HFF-Myc (cell line): ENCODE data around the gene EYA3.

Experiments
- DNase-seq: peaks from one replicate; pipeline ENCODE4 v3.0.0-alpha.2; 2011; ENCODE audit warnings: low read depth; ENCODE audit errors: extremely low read depth
- H3K4me3 ChIP-seq: replicated peaks from 2 replicates; pipeline ENCODE4 v1.5.1; 2011; ENCODE audit warnings: low read depth, mild to moderate bottlenecking, control low read depth, low read length
- TF ChIP-seq, protein P1 (sequence below): IDR thresholded peaks from 2 replicates; pipeline ENCODE4 v1.5.1; 2012; ENCODE audit warnings: mild to moderate bottlenecking, low read depth, low read length, control low read depth; ENCODE audit errors: missing control alignments

EYA3 gene

DNA sequence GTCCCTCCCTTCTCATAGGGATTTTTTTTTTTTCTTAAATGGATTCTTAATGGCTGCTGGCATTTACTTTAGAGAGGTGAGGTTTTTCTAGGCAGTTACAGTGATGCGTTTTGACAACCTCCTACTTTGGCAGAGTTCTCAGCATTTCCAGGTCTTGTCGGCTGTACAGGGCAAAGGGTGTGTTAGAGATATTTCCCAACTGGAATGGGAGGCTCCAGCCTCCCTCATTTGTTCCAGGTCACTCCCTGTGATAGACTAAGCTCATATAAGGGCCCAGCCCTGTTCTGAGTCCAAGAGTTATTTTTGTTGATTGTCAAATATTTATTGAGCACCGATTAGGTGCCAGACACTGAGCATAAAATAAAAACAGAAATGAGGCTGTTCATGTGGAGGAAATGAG is 136.3 kb downstream of the EYA3 start:
- DNase-seq = no peak
- H3K4me3 ChIP-seq = no peak overlapping the region
- TF ChIP-seq, protein P1, sequence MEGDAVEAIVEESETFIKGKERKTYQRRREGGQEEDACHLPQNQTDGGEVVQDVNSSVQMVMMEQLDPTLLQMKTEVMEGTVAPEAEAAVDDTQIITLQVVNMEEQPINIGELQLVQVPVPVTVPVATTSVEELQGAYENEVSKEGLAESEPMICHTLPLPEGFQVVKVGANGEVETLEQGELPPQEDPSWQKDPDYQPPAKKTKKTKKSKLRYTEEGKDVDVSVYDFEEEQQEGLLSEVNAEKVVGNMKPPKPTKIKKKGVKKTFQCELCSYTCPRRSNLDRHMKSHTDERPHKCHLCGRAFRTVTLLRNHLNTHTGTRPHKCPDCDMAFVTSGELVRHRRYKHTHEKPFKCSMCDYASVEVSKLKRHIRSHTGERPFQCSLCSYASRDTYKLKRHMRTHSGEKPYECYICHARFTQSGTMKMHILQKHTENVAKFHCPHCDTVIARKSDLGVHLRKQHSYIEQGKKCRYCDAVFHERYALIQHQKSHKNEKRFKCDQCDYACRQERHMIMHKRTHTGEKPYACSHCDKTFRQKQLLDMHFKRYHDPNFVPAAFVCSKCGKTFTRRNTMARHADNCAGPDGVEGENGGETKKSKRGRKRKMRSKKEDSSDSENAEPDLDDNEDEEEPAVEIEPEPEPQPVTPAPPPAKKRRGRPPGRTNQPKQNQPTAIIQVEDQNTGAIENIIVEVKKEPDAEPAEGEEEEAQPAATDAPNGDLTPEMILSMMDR = no peak

DNA sequence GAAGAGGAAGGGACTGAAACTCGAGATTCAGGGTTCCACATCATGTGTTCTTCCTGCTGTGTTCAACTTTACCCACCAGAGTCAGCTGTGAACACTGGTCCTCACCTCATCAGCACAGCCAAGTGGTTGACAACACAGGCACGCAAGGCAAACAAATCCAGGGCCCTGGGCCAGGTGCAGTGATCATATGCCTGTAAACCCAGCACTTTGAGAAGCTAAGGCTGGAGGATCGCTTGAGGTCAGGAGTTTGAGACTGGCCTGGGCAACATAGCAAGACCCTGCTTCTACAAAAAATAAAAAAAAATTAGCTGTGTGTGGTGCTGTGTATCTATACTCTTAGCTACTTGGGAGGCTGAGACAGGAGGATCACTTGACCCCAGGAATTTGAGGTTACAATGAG is 137.0 kb downstream of the EYA3 start:
- no peak overlapping the region for H3K4me3 ChIP-seq
- TF ChIP-seq, protein P1 = no peak
- no peak for DNase-seq

DNA sequence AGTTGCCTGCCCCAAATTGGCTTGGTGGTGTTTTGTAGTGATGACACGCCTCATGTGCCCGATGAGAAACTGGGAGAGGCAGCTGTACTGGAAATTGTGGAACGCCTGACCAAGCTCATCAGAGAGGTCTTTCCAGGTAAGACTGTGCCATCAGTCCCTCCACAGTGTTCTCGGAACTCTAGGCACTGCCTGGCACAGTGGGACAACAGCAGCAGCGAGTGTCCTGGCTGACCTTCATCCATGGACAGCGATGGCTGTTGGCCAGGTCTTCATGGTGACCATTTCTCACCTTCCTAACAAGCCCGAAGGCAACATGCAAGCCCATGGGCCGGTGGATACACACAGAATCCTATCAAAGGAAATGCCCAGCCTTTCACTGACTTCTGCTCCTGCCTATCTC is 139.4 kb downstream of the EYA3 start:
- no peak for DNase-seq
- H3K4me3 ChIP-seq = no peak overlapping the region
- TF ChIP-seq, protein P1 = no peak

DNA sequence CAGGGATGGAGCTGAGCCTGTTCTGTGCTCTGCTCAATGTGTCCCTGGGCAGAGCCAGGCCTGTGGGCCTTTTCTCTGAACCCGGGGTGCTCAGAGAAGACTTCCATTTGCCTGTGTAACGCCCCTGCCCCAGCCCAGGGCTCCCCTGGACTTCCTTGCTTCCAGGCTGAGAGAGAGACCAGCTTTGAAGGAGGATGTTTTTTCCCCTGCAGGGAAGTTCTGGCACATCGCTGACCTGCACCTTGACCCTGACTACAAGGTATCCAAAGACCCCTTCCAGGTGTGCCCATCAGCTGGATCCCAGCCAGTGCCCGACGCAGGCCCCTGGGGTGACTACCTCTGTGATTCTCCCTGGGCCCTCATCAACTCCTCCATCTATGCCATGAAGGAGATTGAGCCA is 143.4 kb downstream of the EYA3 start:
- DNase-seq = no peak
- H3K4me3 ChIP-seq = no peak overlapping the region
- TF ChIP-seq, protein P1 = no peak

DNA sequence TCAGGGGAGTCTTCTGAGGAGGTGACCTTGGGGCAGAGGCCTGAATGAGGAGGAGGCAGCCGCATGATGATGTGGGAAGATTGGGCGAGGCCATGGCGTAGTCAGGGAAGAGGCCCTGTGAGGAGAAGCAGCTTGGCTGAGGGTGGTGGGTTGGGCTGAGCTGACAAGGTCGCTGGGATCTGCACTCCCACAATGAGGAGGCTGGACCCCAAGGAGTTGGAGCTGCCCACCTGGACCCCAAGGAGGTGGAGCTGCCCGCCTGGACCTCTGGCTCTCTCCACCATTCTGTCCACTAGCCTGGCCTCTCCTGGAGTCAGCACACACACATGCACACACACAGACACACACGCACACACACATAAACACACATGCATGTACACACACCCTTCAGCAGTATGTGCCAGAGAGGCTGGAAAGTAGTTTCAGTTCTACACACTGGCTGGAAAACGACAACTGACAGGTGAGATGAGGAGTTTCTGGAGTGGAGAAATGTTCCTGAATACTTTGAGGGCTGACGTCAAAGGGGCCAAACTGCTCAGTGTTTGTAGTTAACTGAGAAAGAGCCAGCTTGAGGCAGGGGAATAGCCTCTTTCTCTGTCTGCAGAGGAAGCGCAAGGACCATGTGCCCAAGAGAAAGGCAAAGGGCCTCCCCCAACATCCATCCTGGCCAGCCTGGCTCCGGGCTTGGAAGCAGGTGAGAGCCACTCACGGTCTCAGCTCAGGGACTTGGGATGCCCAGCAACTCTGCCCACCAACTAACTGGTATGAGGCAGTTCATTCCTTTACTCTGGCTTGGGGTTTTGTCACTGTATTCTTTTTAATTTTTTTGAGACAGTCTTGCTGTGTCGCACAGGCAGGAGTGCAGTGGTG is 146.5 kb downstream of the EYA3 start:
- no peak overlapping the region for H3K4me3 ChIP-seq
- no peak for DNase-seq
- TF ChIP-seq, protein P1 = no peak

DNA sequence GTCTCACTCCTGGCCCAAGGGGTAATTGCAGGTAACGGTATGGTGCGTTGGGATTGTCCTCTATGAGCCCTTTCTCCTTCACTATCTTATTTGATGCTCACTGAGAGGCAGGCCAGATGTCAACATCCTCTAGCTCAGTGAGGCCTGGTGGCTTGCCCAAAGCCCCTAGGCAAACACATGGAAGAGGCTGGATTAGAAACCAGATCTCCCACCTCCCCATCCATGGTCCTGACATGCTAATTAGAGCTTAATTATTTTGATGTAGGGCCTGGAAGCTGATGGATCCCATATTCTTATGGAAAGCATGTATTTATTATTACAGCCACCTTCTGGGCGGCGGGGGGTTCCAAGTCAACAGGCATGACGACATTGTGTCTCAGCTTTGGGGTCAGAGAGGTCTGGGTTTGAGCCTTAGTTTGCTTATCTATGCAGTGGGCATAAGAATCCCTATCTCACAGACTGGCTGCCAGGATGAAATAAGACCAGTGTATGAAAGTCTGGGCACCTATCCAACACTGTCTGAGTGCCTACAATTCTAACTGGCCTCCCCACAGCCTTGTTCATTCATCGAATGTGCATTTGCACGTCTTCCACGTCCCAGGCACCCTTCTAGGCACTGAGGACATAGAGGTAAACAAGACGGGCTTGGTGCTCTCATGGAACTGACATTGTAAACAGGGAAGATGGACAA is 147.4 kb downstream of the EYA3 start:
- TF ChIP-seq, protein P1 = no peak
- no peak for DNase-seq

More for the DNA sequence above, 147.4 kb downstream of the EYA3 start:
- H3K4me3 ChIP-seq = no peak overlapping the region
